ENCODE data around the gene ZNF385C.

ZNF385C gene

GRCh38 chr17:42106009-42106408 lies 7.7 kb upstream of the ZNF385C start:
- DNase-seq: no peak

GRCh38 chr17:42104264-42104663 lies 6.0 kb upstream of the ZNF385C start:
- DNase-seq: no peak

GRCh38 chr17:42103221-42103954 lies 5.1 kb upstream of the ZNF385C start:
- no peak for DNase-seq

DNA sequence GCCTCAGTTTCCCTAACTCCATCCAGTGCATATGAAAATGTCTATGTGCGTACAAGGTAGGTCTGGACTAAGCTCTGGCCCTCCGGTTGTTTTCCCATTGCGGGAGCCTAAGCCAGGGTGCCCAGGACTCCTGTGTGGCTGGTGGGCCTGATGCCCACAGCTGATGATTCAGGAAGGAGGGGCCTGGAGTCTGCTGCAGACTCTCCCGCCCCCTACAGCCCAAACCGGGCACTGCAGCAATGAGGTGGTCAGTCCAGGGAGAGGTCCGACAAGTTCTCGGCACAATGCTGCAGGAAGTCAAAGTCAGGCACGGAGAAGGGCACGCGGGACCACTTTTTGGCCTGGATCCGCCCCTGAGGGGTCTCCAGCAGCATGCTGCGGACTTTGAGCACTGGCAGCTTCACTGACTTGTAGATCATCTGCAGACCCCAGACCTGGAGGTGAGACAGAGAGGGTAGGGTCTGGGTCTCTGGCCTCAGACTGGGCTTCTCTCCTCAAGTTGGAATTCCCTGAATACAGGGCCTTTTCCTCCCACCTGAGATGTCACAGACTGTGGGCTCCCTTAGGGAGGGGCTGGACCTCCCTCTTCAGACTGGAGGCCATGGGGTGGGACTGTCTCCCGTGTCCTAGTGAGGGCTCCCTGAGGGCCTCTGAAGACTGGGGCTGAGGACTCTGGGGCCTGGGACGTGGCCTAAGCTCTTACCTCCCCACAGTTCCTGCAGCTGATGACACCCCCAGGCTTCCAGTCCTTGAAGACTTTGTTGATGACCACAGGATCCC lies 3.4 kb upstream of the ZNF385C start:
- DNase-seq: no peak

DNA sequence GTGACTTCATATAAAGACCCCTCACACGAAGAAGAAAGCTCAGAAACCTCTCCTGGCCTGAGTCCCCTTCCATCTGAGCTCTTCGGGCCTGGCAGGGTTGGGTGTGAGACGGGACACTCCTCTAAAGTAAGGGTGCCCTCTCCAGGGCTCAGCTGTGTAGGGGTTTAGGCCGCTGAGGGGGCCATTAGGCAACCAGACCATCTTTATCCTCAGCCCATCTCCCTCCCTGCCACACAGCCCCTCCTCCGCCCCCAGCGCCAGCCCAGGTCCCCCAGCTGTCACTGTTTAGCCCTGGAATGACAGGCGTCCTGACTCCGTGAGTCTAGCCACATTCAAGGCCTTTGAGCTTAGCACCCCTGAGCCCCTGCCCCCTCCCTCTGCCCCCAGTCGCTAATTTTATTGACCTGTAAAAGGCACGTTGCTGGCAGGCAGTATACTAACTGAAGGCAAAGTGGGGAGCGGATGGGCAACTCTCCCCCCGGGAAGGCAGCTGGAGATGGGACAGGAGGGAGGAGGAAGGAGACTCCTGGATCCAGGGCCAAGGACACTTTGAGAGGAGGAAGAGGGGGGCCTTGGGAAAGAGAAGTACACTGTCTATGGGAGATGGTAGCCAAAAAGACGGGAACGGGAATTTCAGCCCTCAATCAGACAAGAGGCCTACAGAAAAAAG lies 592 bp upstream of the ZNF385C start:
- DNase-seq: no peak

DNA sequence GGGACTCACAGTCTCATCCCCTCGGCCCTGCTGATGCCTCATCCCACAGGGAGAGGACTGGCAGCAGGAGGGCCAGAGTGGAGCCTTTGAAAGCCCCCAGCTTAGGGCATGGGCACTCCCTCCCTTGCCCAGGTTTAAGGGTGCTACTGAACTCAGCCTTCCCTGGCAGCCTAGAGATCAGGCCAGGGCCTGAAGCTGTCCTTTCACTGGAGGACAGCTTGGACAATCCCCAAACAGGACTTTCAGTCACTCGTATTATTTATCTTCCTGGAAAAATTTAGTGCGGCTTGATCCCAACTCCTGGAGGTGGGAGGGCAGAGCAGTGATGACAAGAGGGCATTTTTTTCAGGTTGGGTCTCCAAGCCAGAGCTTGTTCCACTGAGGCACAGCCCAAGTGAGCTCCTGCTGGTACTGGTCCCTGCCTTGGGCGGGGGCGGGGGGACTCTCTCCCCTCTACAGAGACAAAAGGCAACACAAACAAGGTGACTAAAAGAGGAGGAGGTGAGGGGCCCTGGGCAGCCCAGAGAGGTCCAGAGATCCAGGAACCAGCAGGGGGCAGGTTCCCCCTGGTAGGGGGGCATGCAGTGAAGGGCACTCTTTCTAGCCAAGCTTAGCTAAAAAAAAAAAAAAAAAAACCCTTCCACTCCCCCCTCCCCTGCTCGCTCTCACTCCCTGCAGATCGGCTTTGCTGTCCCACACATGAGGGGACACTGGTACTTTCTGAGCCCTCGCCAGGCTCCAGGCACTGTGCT lies 1.7 kb downstream of the ZNF385C start:
- DNase-seq: no peak

GRCh38 chr17:42094375-42095069 lies 3.8 kb downstream of the ZNF385C start:
- DNase-seq: no peak

DNA sequence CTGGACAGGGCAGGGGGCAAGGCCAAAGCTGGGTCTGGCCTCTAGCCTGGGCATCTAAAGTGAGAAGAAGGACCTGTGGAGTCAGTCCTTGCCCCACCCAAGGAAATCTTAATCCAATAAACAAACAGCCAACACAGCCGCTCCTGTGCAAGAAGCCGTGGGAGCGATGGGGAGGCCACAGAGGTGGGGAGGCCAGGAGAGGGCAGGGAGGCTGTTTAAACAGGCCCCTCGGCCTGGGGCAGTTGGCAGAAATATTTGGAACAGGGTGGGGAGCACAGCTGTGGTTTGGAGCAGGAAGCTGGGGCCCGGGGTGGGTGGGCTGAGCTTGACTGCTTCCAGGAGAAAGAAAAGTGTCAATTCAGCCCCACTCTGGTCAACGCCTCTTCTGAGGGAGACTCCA lies 5.3 kb downstream of the ZNF385C start:
- no peak for DNase-seq

GRCh38 chr17:42090964-42091790 lies 7.1 kb downstream of the ZNF385C start:
- no peak for DNase-seq

- no peak for DNase-seq
Measured at GRCh38 chr17:42088736-42089135, 9.5 kb downstream of the ZNF385C start.

- DNase-seq: no peak
Measured at GRCh38 chr17:42087736-42088705, 10.3 kb downstream of the ZNF385C start.

GRCh38 chr17:42087042-42087701 lies 11.1 kb downstream of the ZNF385C start:
- no peak for DNase-seq

DNA sequence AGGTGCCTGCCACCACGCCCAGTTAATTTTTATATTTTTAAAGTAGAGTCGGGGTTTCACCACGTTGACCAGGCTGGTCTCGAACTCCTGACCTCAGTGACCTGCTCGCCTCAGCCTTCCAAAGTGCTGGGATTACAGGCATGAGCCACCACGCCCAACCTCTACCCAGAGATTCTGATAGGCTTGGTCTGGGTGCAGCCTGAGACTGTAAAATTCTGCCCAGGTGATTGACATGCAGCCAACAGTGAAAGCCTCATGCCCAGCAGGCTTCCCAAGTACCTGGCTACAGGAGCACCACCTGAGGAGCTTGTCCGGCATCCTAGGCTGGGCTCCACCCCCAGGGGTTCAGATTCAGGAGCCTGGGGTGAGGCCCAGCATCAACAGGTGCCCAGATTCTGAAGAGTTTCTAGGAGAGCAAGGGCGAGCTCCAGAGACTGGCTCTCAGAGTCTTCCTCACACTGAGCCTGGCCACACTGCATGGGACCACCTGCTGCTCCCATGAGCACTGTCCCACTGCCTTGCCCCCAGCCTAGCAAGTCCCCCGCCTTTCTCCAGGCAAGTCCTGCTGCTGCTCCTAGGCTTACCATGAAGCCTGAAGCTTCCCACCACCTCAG lies 16.6 kb downstream of the ZNF385C start:
- no peak for DNase-seq

DNA sequence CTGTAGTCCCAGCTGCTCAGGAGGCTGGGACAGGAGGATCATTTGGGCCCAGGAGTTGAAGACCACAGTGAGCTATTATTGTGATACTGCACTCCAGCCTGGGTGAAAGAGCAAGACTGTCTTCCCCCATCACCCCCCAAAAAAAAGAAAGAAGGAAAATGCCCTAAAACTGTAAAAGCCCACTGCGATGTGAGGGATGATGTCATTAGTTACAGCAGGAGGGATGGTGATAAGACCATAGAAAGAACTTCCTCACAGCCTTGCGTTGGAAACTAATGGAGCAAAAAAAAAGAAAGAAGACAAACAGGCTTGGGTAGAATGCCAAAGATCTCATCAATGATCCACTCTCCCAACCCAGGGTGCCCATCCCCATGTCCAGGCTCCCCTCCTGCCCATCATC lies 18.7 kb downstream of the ZNF385C start:
- no peak for DNase-seq

DNA sequence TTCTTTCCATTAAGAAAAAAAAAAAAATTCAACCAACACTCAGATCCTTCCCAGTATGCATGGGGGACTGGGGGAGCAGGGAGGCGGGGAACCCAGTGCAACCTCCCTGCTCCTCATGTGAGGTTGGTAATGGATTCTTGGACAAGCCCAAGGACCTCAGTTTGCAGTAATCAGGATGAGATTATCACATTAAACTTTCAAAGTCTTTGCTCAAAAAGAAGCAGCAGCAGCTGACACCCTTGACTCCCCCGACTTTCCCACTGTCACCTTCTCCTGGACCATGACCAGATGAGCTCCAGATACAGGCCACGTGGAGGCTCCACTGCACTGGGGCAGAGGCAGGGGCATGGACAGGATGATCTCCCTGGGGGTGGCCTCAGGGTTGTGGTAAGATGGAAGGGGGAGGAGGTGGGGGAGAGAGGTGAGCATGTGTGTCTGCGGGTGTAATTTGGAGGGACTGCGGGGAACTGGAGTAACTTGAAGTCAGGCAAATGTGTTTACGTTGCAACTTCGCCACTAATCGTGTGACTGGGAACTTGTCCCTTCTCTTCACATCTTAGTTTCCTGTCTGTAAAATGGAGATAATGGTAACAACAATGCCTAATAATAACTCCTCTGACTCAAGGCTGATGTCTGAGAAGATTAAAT lies 19.8 kb downstream of the ZNF385C start:
- no peak for DNase-seq

GRCh38 chr17:42077755-42078154 lies 20.5 kb downstream of the ZNF385C start:
- DNase-seq: no peak

- no peak for DNase-seq
Measured at GRCh38 chr17:42076797-42077559, 21.3 kb downstream of the ZNF385C start.

DNA sequence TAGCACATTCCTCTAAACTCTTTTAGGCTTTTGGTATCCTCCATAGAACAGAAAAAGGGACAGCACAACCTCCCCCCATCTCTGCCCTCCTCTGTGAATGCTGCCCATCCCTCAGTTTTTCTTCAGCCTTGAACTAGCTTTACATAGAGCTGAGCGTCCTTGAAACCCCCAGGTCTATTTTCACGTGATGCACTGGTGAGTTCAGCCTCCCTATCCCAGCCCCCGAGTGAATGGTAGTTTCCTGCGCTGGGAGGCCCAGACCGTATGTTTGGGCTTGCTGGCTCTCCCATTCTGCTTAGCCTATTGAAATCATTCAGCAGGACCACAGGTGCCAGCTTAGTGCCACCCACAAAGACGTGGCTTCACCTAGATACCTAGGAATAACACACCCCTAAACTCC lies 22.5 kb downstream of the ZNF385C start:
- DNase-seq: no peak
